ENCODE data around the gene ARL10.

ARL10 gene

GRCh38 chr5:176361437-176362232 is 3.7 kb upstream of the ARL10 start, which contains the start of gene KIAA1191:
Gene KIAA1191 (minus strand): TSS chr5:176361764. CDS start chr5:176359508, 2,256 bp downstream.
- peak; percentile 89 for DNase-seq (ENCODE audit: low read depth, low spot score)
- in situ Hi-C loops (cut with HindIII; ENCODE audit: low sequenced_read_pairs): no loop called here
- H3K4me3 ChIP-seq (ENCODE audit: low read depth, low read length): peak within 1 kb of the TSS; percentile 97
- TF ChIP-seq CTCF (IDR thresholded peaks at IDR 0.05; ENCODE audit: low read depth, low read length): peak; percentile 25

GRCh38 chr5:176362233-176362490 is 3.1 kb upstream of the ARL10 start:
- in situ Hi-C loops (cut with HindIII; ENCODE audit: low sequenced_read_pairs): no loop called here
- DNase-seq (ENCODE audit: low read depth, low spot score): no peak
- TF ChIP-seq CTCF (IDR thresholded peaks at IDR 0.05; ENCODE audit: low read depth, low read length): no peak
- peak overlapping the region; percentile 97 for H3K4me3 ChIP-seq (ENCODE audit: low read depth, low read length)

- in situ Hi-C loops (cut with HindIII; ENCODE audit: low sequenced_read_pairs): no loop called here
- peak overlapping the region; percentile 57 for H3K4me3 ChIP-seq (ENCODE audit: low read depth, low read length)
- TF ChIP-seq CTCF (IDR thresholded peaks at IDR 0.05; ENCODE audit: low read depth, low read length): no peak
- peak; percentile 23 for DNase-seq (ENCODE audit: low read depth, low spot score)
Measured at GRCh38 chr5:176364765-176365350, 429 bp upstream of the ARL10 start.

GRCh38 chr5:176366232-176366894 is 1.1 kb downstream of the ARL10 start:
- in situ Hi-C loops (cut with HindIII; ENCODE audit: low sequenced_read_pairs): no loop called here
- no peak for TF ChIP-seq CTCF (IDR thresholded peaks at IDR 0.05; ENCODE audit: low read depth, low read length)
- peak overlapping the region; percentile 57 for H3K4me3 ChIP-seq (ENCODE audit: low read depth, low read length)
- no peak for DNase-seq (ENCODE audit: low read depth, low spot score)

GRCh38 chr5:176368726-176369125 is 3.4 kb downstream of the ARL10 start:
- in situ Hi-C loops (cut with HindIII; ENCODE audit: low sequenced_read_pairs): no loop called here
- H3K4me3 ChIP-seq (ENCODE audit: low read depth, low read length): no peak overlapping the region
- TF ChIP-seq CTCF (IDR thresholded peaks at IDR 0.05; ENCODE audit: low read depth, low read length): no peak
- DNase-seq (ENCODE audit: low read depth, low spot score): no peak

- in situ Hi-C loops (cut with HindIII; ENCODE audit: low sequenced_read_pairs): no loop called here
- TF ChIP-seq CTCF (IDR thresholded peaks at IDR 0.05; ENCODE audit: low read depth, low read length): no peak
- no peak overlapping the region for H3K4me3 ChIP-seq (ENCODE audit: low read depth, low read length)
- no peak for DNase-seq (ENCODE audit: low read depth, low spot score)
Measured at GRCh38 chr5:176369934-176370711, 4.8 kb downstream of the ARL10 start.

Measured in astrocyte of the spinal cord (primary cell).